Effector CD4-positive, alpha-beta T cell (primary cell): ENCODE measurements around the gene CAMK1D.
"Not testable (repeated sequence)": the region's sequence is repeated elsewhere in the genome, so short reads cannot be mapped to it uniquely, and the experiment has no call there.

ENCODE experiments used
- DNase-seq: peaks from one replicate; pipeline ENCODE4 v3.0.0-alpha.2; 2020

The CAMK1D gene

GRCh38 chr10:12730809-12731519, 381.6 kb downstream of the CAMK1D start:
- DNase-seq = no peak

GRCh38 chr10:12733271-12733670, 383.9 kb downstream of the CAMK1D start:
- no peak for DNase-seq

DNA sequence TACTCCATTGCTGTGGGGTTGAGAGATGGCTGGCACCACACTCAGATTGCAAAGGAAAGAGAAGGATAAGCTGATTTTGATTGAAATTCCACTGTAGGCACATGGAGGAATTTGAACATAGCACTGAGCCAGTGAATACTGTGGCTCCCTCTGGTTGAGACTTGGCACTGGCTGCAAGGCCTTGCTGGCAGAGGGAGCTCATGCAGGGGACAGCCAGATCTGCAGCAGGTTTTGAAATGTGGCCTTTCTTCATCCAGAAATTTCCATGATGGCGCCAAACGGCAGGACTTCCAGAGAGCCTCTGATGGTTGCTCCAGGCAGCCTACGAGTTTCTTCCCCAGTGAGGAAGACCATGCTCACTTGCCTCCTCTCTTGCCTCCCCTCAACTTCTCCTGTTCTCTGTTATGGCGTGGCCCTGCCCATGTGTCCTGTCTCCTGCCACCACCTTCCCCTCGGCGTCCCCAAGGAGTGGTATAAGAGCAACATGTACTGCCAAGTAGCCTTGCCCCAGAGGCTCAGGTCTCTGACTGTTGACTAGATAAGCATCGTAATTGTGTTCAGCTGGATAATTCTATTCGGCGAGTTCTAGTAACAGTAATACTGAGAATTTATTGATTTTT, 386.6 kb downstream of the CAMK1D start:
- no peak for DNase-seq

DNA sequence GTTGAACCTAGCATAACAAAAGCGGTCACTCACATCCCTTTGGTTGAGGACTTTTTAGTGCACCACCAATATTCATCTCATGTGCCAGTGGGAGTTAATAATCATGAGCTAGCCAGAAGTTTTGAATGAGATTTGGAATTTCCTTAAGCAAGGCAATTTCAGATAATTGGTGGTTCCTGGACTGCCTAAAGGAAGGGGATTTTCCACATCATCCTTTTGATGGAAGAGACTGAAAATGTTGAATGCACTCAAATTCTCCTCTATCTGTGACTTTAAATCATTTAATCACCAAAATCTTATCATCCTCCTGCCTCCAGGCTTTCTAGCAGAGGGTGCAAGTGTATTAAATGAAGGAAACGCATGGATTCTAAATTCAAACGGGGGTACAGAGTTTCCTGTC, 391.5 kb downstream of the CAMK1D start:
- no peak for DNase-seq

DNA sequence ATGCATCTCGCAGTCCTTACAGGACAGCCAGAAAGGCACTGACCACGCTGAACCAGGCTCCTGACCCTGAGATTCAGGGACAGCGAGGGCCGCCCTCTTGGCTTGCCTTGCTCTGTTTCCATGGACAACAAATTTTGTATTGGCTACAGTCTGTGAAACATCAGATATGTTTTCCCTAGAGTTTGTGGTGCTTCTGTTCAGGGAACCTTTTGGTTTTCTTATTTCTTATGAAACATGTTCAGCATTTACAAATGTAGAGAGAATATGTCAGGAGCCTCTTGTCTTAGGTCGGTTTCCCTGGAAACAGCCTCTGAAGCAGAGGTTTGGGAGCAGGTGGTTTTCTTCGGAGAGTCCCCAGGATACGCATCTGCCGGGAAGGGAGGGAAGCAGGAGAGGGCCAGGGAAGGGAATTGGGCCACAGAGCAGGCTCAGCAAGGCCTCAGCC, 392.0 kb downstream of the CAMK1D start:
- no peak for DNase-seq

- no peak for DNase-seq
These were observed 393.4 kb downstream of the CAMK1D start for GRCh38 chr10:12742771-12743170.

GRCh38 chr10:12743466-12743865, 394.1 kb downstream of the CAMK1D start:
- not testable (repeated sequence) for DNase-seq

- DNase-seq = no peak
These were observed 394.6 kb downstream of the CAMK1D start for GRCh38 chr10:12743941-12744340.

DNA sequence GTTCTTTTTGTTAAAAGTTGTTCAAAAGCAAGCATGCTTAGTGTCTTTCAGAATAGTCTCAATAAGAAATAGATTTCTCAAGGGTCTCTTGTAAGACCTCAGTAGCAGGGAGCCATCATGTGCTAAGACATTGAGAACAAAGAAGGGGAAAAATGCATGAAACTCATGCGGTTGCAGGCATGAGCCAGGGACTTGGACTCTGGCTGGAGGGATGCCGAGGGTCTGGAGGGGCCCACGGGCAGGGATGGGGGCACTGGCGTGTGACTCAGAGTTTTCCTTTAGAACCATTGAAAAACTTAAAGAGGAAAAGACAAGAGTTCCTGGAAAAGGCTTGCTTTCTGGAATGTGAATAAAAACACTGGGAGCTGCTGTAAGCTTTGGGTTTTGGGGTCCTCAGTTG, 398.8 kb downstream of the CAMK1D start:
- DNase-seq = no peak

GRCh38 chr10:12749760-12750478, 400.6 kb downstream of the CAMK1D start:
- no peak for DNase-seq

DNA sequence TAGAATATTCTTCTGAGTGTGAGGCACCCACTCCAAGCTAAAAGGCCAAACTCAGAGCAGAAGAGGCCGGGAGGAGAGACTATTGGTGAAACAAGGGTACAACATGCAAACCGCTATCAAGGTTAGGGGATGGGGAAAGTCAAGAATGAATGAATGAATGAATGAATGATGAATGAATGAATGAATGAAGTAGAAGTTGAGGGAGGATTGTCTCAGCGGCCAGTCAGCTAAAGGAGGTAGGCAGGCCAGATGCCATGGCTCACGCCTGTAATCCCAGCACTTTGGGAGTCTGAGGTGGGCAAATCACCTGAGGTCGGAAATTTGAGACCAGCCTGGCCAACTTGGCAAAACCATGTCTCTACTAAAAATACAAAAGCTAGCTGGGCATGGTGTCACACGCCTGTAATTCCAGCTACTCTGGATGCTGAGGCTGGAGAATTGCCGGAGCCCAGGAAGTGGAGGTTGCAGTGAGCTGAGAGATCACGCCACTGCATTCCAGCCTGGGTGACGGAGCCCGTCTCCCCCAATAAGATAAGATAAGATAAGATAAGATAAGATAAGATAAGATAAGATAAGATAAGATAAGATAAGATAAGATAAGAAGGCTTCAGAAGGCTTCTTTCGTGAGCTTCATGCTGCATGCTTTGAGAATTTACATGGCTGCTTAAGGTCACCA, 401.3 kb downstream of the CAMK1D start:
- no peak for DNase-seq

DNA sequence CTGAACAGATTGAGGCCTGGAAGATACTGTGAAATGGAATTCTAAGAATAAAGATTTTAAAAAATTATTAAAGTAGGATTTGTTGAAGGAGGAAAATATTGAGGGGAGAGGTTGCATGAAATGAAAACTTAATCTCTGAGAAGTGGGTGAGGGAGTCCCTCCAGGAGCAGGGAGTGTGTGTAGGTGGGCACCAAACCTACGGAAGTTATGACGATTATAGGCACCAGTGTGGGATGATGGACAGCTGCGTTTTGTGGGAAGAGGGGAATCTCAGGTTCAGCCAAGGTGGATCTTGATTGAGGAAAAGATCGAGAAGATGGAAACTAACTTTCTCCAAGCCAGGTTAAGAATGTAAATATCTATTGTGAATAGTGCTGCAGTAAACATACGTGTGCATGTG, 405.7 kb downstream of the CAMK1D start:
- no peak for DNase-seq

DNA sequence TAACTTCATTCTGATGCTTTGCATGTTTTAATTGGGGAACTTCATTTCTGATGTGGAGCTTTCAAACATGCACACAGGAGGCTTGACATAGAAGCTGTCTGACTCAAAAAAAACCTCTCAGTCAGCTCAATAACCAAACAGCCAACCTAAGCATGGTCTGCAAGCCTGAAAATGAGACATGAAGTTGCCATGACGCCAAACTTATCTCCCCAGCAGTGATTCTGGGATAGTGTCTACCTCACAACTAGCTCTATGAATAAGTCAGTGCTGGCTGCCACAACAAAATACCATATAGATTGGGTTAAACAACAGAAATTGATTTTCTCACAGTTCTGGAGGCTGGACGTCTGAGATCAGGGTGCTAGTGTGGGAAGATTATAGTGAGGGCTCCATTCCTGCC, 408.0 kb downstream of the CAMK1D start:
- DNase-seq = no peak

- no peak for DNase-seq
These were observed 408.9 kb downstream of the CAMK1D start for GRCh38 chr10:12758271-12758670.

DNA sequence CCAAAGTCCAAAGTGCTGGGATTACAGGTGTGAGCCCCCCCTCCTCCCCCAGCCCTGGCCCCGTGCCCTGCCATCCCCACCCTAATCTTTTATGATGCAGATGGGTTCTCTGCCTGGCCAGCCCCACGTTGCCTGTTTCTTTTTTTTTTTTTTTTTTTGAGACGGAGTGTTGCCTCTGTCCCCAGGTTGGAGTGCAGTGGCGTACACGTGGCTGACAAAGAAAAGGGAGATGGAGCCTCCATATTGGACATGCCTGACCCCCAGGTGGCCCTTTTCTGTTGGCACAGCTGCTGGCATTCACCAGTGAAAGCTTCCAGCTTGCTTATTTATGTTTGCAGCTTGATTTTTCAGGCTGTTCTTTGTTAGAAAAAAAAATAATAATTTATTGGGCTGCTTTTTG, 416.9 kb downstream of the CAMK1D start:
- no peak for DNase-seq

- no peak for DNase-seq
These were observed 419.1 kb downstream of the CAMK1D start for GRCh38 chr10:12768156-12769100.

- no peak for DNase-seq
These were observed 420.1 kb downstream of the CAMK1D start for GRCh38 chr10:12769323-12770044.

GRCh38 chr10:12771981-12772760, 422.8 kb downstream of the CAMK1D start:
- no peak for DNase-seq

DNA sequence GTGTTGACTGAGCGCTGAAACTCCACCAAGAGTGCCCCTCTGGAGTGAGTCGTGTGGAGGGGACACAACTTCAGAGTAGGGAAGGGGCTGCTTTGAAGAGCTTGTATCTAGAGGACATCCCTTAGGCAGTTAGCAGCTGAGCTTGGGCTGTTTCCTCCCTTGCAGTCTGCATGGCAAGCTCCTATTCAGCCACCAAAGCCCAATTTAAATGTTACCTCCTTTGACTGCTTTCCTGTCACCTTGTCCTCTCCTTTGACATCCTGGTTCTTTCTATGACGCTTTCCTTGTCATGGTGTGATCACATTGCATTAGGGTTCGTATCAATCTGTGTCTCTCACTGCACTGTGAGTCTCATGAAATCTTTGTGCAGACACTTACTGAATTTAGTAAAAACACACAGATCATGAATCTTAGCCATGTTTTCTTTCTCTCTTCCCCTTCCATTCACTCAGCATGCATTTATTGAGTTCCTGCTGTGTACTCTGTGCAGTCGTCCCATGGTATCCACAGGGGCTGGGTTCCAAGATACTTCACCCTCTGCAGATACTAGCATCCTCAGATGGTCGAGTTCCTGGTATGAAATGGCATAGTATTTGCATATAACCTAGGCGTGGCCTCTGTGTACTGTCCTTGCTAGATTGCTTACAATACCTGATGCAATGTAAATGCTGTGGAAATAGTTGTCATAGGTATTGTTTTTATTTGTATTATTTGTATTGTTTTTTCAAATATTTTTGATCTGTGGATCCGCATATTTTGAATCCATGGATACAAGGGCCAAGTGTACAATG, 423.6 kb downstream of the CAMK1D start:
- no peak for DNase-seq
